DOHH2 (cell line): ENCODE data around the gene PLPPR3.

Experiments used
- H3F3A ChIP-seq: fragments of 200-600 bp; sonication (generic), shearing (Covaris generic); 2 replicates; pipeline ENCODE4 v1.6.0; 2016; ENCODE audit warnings: antibody characterized with exemption, mild to moderate bottlenecking; ENCODE audit not compliant: control insufficient read depth, insufficient read depth
- H3K27ac ChIP-seq: fragments of 200-600 bp; sonication (generic); 2 replicates; pipeline ENCODE4 v1.5.1; 2014; ENCODE audit warnings: low read depth, mild to moderate bottlenecking, low read length, moderate library complexity
- H3K27me3 ChIP-seq: fragments of 200-600 bp; sonication (generic); 2 replicates; pipeline ENCODE4 v1.6.1; 2014; ENCODE audit warnings: mild to moderate bottlenecking, low read length, mixed read lengths; ENCODE audit not compliant: control insufficient read depth
- H3K36me3 ChIP-seq: fragments of 200-600 bp; sonication (generic); 2 replicates; pipeline ENCODE4 v1.6.1; 2014; ENCODE audit warnings: mild to moderate bottlenecking, low read length, moderate library complexity, mixed read lengths; ENCODE audit not compliant: control insufficient read depth
- H3K4me1 ChIP-seq: fragments of 200-600 bp; sonication (generic); 2 replicates; pipeline ENCODE4 v1.6.1; 2014; ENCODE audit warnings: mild to moderate bottlenecking, low read length, mixed read lengths; ENCODE audit not compliant: control insufficient read depth
- H3K4me2 ChIP-seq: fragments of 200-600 bp; sonication (generic); 2 replicates; pipeline ENCODE4 v1.6.0; 2014; ENCODE audit warnings: mild to moderate bottlenecking, low read length, moderate library complexity
- H3K4me3 ChIP-seq: fragments of 200-600 bp; sonication (generic); 2 replicates; pipeline ENCODE4 v1.5.1; 2014; ENCODE audit warnings: mild to moderate bottlenecking, low read length, mixed read lengths
- H3K79me2 ChIP-seq: fragments of 200-600 bp; sonication (generic); 2 replicates; pipeline ENCODE4 v1.6.1; 2014; ENCODE audit warnings: mild to moderate bottlenecking, low read length, mixed read lengths; ENCODE audit not compliant: control insufficient read depth
- H3K9me2 ChIP-seq: fragments of 200-600 bp; sonication (generic); replicated peaks from 2 replicates; pipeline ENCODE4 v1.6.1; 2014; ENCODE audit warnings: mild to moderate bottlenecking, low read length, mixed read lengths; ENCODE audit not compliant: control insufficient read depth
- H3K9me3 ChIP-seq: fragments of 200-600 bp; sonication (generic); 2 replicates; pipeline ENCODE4 v1.6.1; 2014; ENCODE audit warnings: antibody characterized with exemption, low read length, mixed read lengths; ENCODE audit not compliant: control insufficient read depth, insufficient read depth
- H4K20me1 ChIP-seq: fragments of 200-600 bp; sonication (generic); 2 replicates; pipeline ENCODE4 v1.6.0; 2014; ENCODE audit warnings: low read depth, mild to moderate bottlenecking, antibody characterized with exemption, low read length, moderate library complexity; ENCODE audit not compliant: control insufficient read depth, insufficient read depth
- CTCF ChIP-seq: fragments of 200-600 bp; sonication (generic); IDR thresholded peaks from one replicate; pipeline ENCODE4 v1.5.1; 2014; ENCODE audit warnings: antibody characterized with exemption, mild to moderate bottlenecking, low read depth, low read length; ENCODE audit not compliant: poor library complexity, severe bottlenecking
- EZH2phosphoT487 ChIP-seq: fragments of 200-600 bp; sonication (generic); IDR thresholded peaks from 2 replicates; pipeline ENCODE4 v1.6.1; 2017; ENCODE audit warnings: borderline replicate concordance, mild to moderate bottlenecking, antibody characterized with exemption, low read length, moderate library complexity, mixed read lengths

The PLPPR3 gene

GRCh38 chr19:781800-782184 lies 40.0 kb downstream of the PLPPR3 start:
- H3K36me3 ChIP-seq, result no peaks in the 10 kb centered on the region
- no peaks in the 10 kb centered on the region for H3K27me3 ChIP-seq
- H3K4me3 ChIP-seq, result no peak overlapping the region
- TF ChIP-seq EZH2phosphoT487, result no peak
- TF ChIP-seq CTCF, result no peak
- H3K9me3 ChIP-seq, result no peaks in the 10 kb centered on the region
- no peaks in the 10 kb centered on the region for H3F3A ChIP-seq
- H3K79me2 ChIP-seq, result no peaks in the 10 kb centered on the region
- H4K20me1 ChIP-seq, result no peaks in the 10 kb centered on the region
- H3K4me1 ChIP-seq, result no peaks in the 10 kb centered on the region
- H3K9me2 ChIP-seq, result no peaks in the 10 kb centered on the region
- H3K27ac ChIP-seq, result no peak overlapping the region
- no peak overlapping the region for H3K4me2 ChIP-seq

- Histone ChIP-seq H3F3A (no peaks in the 10 kb centered on the region), H3K4me1 (no peaks in the 10 kb centered on the region), H3K79me2 (no peaks in the 10 kb centered on the region), H3K9me2 (no peaks in the 10 kb centered on the region), H3K4me2 (no peak overlapping the region), H3K27ac (no peak overlapping the region), H4K20me1 (no peaks in the 10 kb centered on the region), H3K9me3 (no peaks in the 10 kb centered on the region), H3K27me3 (no peaks in the 10 kb centered on the region), H3K4me3 (no peak overlapping the region), H3K36me3 (no peaks in the 10 kb centered on the region)
- TF ChIP-seq EZH2phosphoT487 (no peak), CTCF (no peak)
Observed at GRCh38 chr19:780935-781334, 40.8 kb downstream of the PLPPR3 start.

GRCh38 chr19:778910-779653 lies 42.7 kb downstream of the PLPPR3 start:
- H3K36me3 ChIP-seq, result no peaks in the 10 kb centered on the region
- no peak overlapping the region for H3K27ac ChIP-seq

More at GRCh38 chr19:778910-779653, 42.7 kb downstream of the PLPPR3 start:
- Histone ChIP-seq H3K79me2 (no peaks in the 10 kb centered on the region), H3K27me3 (no peaks in the 10 kb centered on the region), H3K4me1 (no peaks in the 10 kb centered on the region), H3K9me2 (no peaks in the 10 kb centered on the region), H3K4me3 (no peak overlapping the region), H3F3A (no peaks in the 10 kb centered on the region), H4K20me1 (no peaks in the 10 kb centered on the region), H3K9me3 (no peaks in the 10 kb centered on the region), H3K4me2 (no peak overlapping the region)
- no peak for TF ChIP-seq CTCF
- no peak for TF ChIP-seq EZH2phosphoT487
